HG03460 (cell line): ENCODE measurements around the gene HOXB8.

Experiments used
- ATAC-seq: cut with Tn5 transposase; IDR thresholded peaks from one replicate; pipeline ENCODE4 v1.9.1; 2021; ENCODE audit not compliant: unreplicated experiment

Gene HOXB8

DNA sequence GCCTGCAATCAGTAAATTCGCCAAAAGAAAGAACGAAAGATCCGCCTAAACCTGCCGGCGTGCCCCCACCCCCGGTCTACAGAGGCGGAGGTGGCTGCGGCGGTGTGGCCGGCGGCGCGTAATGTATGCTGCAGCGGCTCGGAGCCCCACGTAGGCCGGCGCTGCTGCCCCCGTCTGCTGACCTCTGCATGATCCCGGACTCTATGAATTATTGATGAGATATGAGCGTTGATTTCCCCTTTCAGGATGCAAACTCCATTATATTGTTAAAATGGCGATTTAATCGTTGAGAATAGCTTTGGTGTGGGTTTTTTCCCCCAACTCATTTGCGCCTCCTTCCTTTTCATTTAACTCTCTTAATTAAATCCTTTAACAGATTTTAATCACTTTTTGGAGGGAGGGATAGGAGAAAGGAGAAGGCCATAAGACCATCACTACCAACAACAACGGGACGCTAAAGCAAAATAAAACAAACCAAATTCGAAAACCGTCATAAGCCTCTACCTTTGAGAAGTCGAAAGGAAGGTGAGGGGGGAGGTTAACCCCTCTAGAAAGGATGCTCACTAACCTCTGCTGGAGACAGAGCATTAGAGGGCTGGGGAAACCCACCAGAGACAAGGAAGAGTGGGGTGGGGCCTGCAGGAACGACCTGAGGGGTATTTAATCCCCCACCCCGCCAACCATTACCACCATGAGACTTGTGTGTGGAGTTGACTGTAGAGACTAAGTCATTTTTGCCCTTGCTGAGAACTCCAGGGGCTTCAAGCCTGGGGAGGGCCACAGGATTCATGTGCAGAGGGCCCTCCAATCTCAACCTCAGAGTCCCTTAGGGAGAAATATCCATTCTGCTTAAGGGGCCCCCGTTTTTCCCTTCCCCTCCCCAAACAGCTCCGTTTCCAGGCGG lies 28.5 kb downstream of the HOXB8 start:
- ATAC-seq: no peak

DNA sequence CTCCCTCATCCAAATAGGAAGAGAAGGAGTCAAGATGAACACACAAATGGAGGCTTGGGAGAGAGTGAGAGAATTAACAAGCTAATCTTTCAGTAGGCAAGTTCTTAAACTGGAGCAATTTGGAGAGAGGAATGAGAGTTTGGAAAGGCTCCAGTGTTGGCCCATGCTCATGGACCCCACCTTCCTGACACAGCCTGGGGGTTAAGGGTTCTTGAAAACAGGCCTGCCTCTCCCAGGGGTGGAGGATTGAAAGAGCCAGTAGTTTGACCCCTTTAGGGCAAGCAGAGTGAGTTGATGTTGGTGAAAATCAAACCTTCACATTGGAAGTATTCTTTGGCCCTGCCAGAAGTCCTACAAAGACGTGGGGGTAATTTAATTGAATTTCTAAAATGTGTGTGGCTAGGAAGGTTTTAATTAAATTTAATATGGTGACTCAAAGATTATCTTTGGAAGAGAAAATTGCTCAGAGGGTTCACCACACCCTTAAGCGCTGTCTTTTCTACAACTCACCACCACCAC lies 30.8 kb downstream of the HOXB8 start:
- ATAC-seq: no peak

DNA sequence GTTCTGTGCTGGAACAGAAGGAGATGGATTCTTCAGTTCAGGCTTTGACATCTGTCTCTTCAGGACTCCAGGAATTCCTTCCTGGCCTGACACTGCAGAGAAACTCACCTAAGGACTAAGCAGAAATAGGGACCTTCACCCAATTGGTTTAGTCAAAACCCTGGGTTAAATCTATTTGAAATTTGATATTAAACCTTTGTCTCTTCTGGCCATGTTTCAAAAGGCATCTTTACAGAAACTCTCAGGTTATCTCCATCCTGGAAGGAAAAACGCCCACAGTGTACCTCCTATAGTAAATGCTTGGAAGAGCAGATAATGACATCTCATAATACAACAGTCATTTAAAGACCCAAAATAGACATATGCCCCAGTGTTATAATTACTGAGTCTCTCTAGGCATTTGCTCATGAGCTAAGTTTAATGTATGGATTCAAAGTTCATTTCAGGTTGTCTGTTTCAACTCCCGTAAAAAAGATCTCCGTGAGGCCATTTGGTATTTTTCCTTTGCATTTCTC lies 31.3 kb downstream of the HOXB8 start:
- ATAC-seq: no peak

DNA sequence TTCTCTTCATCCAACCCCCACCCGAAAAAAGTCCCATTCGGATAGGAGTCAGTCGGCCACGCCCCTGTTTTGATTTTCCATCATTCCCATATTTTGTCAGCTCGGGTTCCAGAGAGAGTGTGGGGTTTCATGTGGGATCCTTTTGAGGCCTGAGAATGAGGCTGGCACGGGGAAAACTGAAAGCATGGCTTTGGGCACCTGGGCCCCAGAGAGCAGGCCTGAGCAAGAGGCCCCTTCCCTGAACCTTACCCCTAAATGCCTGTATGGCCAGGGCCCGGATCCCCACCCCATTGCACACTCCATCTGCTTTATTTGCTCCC lies 32.4 kb downstream of the HOXB8 start:
- no peak for ATAC-seq

DNA sequence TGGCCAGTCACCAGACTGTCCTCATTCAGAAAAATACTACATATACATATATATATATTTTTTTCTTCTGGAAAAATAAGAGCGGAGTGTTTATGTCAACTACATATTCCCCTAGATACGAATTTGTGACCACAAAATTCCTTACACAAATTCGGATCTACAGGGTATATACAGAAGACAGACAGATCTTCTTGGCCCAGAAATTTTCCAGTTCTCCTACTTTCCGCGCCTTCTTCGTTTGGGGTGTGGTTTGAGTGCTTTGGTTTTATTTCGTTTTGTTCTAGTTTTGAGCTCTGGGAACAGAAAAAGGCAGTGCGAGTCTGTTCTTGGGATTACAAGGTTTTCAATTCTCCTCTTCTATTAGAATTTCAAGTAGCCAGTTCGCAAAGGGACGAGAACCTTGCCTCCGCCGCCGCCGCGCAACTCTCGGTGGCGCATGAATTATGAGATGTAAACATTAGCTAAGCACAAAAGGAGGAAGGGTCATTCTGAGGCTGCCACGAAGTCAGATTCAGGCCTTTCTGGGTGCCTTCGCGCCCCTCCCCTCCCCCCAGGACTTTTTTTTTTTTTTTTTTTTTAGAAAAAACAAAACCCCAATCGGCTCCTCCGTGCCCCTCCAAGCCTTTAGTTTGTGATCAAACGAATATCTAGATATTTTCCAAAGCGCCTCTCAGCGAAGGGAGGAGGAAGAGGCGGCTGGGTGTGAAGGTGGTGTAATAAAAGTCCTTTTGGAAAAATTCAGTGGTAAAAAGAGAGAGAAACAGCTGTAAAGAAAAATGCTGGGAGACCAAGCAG lies 35.1 kb downstream of the HOXB8 start:
- no peak for ATAC-seq

DNA sequence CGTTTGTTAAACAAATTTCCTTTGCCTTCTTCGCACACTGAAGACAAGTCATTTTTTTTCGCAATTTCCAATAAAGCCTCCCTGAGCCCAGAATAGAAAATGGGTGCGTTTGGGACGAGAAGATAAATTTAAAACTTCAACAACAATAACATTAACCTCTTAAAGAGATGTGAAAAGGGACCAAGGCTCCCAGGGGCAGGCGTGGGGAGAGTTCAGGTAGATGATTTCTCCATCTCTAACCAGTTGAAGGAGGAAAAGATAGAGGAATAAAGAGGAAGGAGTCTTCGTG lies 35.7 kb downstream of the HOXB8 start:
- no peak for ATAC-seq

DNA sequence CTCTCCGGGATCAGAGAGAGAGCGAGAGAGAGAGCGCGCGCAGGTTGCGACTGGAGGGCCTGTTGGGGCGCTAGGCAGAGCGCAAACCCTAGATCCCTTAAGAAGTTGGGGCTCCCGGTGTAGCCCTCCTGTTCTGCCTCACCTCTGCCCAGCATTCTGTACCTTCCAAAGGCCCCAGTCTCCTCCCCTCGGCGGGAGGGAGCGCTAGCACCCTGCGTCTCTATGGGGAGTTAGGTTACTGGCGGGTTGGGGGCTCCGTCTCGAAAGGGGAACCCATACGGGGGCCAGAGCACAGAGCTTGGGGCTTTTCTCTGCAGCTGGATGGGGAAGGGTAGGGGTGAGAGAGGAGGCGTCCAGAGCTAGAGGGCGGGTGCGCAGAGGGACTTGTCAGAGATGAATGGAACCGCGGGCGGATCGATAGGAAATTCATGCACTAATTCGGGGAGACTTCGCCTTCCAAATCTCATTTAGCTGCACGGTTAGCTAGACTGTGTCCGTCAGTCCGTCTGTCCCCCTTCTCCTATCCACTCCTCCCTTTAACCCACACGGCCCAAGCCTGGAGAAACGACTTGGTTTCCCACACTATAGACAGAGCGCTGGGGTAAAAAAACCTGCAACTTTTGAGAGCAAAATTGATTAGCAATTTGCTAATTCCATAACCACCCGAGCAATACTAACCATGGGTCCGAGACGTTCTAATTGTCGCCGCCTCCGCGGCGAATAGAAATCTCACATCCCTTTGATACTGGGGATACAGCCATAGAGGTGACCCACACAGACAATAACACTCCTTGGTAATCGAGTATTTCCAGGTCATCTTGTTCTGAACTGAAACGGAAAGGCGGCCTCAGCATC lies 36.2 kb downstream of the HOXB8 start:
- peak; percentile 5 for ATAC-seq

DNA sequence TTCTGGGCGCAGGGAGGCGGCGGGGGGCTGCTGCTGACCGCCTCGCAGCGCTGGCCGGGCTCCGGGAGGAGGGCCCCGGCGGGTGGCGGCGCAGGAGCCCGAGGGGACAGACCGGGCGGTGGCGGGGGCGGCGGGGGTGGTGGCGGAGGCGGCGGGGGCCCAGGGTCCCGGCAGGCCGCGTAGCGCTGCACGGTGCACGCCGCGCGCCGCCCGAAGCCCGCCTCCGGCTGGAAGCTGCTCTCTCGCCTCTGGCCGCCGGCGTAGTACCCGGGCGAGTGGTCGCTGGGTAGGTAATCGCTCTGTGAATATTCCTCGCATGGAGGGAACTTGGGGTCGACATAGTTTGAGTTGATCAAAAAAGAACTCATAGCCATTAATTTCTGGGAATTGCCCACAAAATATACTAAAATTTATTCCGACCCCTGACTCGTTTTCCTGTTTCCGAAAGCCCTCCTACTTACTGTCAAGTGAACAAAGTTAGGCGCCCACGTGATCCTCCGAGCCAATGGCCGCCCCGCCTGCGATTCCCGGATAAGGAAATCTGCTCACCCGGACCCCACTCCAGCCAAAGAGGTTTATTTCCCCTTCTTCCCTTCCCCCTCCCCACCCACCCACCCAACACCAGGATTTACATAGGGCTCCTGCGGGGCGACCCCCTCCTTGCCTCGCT lies 37.0 kb downstream of the HOXB8 start, which contains the start of gene HOXB4:
HOXB4 (minus strand) TSS at position 405 of the 670 bp plus-strand sequence; CDS start at position 374, 31 bp downstream.
- ATAC-seq: peak; percentile 57

DNA sequence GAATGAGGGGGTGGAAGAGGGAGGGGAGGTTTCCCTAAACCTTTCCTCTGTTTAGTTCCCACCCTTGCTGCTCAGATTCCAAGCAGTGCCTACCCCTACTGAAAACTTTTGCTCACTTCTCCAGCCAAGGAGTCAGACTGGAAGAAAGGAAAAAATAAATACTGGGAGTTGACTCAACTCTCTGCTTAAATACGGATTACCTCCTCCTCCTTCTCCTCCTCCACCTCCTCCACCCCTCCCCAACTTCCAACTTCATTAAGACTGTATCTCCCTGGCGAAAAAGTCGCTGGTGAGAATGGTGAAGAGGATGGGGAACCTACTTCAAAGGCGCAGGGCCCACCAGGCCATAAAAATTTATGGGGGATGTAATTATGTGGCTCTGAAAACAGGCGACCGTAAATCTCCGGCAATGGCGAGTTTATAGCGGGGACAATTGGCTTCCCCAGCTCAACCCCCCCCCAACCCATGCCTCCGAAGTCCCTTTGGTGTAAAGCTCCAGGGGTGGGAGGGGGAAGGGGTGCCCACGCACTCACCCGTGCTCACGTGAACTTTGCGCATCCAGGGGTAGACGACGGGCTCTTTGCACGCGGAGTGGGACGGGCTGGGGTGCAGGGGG lies 37.7 kb downstream of the HOXB8 start:
- ATAC-seq: no peak

DNA sequence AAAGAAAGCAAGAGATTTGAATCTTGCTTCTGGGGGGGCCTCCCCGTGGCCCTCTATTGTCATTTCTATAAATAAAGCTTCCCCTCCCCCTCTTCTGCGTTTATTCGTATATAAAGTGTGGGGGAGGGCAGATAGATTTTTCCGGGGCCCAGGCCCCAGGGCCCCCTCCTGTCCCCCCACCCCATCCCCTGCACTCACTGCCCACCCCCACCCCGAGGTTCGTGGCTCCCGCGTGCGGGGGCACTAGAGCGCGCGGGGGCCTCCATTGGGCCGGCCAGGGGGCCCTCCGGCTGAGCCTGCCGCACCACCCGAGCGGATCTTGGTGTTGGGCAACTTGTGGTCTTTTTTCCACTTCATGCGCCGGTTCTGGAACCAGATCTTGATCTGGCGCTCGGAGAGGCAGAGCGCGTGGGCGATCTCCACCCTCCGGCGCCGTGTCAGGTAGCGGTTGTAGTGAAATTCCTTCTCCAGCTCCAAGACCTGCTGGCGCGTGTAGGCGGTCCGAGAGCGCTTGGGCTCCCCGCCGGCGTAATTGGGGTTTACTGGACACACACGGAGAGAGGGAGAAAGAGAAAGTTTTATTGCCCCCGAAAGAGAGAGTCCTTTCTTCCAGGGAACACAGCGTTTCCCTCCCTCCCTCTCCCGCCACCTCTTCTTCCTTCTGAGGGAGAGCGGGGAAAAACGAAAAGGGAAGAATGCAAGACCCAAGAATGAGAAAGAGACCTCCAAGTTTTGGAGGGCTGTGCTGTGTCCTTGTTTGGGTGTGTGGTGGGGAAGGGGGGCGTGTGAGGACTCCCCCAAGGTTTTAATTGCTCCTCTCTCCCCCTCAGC lies 38.4 kb downstream of the HOXB8 start:
- ATAC-seq: no peak

DNA sequence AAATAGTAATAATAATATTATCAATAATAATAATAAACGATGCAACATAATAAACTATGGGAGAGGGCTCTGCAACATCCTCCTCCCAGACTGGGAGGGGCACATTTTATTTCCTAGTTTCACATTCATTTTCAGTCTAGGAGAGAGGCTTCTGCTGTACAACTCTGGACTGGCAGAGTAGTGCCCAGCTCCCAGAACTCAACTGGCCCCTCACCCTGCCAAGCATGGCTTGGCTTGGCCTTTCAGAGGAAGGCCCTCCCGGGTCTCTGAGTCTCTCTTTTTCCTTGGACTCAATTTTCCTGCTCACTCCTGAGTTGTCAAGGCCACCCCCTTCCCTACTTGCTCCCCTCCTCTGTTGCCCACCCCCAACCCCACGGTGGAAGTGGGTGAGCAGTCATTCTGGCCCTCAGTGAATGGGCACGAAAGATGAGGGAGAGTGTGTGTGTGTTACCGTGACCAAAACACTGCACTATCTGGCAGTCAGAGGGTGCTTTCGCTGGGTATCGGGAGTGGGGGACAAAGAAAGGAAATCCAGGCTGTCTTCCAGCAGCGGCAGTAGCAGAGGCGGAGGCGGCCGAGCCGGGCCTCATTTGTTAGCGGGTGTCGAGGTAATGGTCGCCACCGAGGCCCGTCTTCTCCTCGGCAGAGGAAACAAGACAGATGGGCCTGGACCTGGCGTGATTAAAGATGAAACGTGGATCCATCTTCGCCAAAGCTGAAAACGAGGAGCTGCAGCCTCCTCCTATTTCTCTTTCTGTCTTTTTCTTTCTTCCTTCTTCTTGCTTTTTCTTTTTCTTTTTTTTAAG lies 39.2 kb downstream of the HOXB8 start:
- no peak for ATAC-seq

DNA sequence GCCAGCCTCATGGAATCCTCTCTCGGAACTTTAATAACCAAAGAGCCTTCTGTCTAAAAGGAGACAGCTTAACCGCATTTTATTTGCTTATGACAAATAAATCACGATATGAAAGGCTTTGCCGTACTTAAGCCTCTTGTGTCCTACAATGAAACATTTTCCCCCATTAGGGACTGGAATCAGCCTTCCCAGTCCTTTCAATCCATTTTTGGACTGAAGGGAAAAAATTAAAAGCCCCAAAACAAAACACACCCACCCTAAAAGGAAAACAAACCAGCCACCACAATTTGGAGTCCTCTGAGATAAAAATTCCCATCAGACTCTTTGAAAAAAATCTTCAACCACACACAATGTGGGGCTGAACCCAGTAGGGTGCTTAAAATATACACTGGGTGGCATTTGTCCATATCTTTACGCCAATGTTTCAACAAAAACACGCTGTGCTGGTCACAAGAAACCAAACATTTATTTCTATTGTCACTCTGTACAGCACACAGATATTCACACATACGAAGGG lies 40.0 kb downstream of the HOXB8 start:
- no peak for ATAC-seq

DNA sequence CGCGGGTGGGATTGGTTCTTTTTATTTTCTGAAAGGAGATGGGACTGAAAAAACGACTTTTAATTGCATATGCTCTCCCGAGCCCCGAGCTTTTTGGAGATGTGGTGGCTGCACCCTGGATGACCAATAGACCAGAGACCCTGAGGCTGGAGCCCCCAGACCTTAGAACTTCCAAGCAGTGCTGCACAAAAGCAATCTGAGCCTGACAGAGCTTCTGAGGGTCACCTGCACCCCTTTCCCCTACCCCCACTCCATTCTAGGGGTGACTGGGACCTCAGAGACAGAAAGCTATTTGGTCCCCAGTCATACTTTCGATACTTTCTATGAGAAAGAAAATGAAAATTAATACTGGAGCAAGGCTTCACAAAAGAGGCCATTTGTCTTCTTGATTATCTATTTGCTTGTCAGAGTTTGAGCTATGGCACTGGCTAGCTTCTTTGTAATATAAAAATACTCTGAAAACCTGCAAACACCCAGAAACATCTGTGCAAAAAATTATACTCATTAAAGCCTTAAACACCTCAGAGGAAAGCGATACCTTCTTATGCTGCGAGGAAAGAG lies 40.5 kb downstream of the HOXB8 start:
- no peak for ATAC-seq

DNA sequence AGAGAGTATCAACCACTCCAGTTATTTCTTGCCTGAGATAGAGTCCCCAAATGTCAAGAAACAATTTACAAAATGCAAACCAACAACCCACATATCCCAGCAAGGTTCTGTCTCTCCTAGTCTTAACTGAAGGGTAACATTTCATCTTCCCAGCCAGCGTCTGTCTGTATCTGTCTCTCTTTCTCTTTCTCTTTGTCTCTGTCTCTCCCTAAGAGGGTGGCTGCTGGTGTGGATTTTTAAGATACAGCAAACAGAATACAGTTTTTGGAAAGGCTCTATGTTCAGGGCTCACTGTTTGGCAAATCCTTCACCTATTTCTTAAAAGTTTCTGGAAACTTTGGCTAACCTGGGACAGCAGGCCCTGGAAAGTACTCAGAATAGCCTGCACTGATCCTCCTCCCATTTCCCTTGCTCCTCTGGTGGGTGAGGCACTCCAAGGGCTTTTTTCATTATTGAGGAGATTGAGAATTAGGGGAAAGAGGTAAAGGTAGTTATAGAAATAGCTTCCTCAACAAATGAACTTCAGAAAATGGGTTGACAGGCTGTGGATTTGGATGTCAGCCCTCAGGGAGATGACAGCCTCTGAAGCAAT lies 43.2 kb downstream of the HOXB8 start:
- ATAC-seq: no peak

DNA sequence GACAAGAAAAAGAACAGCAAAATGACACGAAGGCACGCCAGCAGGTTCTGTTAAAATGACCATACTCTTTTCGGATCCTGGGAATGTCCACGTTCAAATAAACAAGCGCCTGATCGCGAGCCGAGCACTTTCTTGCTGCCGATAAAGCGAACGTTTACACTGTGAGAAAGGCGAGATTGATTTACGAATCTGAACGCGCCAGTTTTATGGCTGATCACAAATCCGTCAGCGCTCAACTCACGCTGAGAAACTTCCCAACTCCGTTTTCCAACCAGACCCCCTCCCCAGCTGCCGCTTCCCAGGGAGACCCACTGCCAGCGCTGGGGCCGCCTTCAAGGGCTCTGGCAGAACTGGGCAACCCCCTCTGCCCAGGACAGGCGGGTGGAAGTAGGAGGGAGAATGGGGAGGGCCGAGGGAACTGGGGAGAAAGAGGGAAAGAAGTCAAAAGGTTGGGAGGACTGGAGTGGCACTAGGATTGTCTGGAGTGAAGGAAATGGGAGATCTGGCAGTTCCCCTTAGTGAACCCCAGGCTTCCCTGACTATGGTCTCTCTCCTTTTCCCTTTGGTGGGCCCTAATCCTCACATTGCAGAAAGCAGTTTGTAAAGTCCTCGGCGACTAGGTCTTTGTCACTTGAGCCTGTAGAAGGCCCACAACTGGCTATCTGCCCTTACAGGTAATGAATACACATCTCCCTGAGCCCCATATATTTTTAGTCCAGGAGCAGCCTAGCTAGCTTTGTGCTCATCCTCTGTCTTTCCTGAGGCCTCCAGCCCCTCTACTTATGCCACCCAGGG lies 43.9 kb downstream of the HOXB8 start:
- ATAC-seq: no peak

DNA sequence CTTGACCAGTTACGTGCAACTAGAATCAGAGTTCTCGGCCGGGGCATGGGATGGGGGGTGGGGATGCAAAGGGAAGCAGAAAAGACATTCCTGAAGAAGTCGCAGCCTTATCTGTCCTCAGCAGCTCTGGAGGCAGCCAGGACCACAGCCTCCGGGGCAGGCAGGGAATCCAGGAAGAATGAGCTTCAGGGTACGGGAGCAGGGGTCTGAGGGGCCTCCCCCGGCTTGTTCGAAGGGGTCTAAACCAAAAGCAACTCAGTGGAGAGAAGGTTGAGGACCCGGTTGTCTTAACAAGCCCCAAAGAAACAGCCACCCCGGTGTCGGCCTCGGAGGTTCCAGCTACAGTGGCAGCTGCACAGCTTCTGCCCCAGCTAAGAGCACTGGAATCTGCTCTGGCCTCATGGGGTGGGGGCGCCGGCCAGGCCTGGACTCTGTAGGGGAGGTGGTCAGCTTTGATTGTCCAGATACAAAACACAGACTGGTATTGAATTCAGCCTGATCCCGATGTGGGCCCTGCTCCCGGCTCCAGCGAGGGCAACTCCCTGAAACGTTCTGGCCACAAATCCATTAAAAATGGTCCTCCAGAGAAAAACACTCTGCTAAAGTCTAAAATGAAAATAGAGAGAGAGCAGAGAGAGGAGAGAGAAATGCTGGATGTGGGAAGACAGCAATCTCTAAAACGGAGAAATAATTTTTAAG lies 44.6 kb downstream of the HOXB8 start:
- ATAC-seq: no peak
